ENCODE data around the gene MTA2.

MTA2 gene

DNA sequence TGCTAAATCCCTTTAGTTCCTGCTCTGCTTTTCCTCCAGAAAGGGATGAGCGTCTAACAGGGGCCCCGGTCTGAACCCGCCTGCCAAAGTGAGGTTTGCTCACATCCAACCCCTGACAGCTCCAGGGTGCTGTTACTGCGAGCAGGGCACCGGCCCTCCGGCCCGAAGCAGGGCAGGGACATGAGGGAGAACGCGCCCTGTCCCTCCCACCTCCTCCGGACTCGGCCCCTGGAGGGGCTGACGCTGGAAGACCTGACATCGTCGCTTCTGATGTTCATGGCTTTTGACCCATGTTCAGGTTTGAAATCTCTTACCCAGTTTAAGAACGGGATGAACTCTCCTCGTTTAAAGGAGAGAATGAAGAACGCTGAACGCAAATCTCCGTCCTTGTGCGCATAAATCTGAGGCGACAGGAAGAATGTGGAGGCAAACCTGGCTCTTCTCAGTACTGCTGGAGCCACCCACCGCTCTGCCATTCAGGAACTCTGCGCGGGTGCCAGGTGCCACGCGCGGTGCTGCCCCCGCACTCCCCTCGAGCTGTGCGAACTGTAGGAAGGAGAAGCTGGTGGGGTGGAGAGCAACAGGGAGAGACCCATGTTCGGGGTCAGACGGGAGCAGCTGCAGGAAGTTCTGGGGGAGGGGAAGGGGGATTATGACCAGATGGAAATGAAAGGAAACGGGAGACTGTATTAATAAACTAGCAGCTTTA, 27.1 kb downstream of the MTA2 start:
- no peaks in the 10 kb centered on the region for H3K9me3 ChIP-seq (replicated peaks in 1 of 2; ENCODE audit: control insufficient read depth in 2 of 2, insufficient read depth in 1 of 2, low read depth in 1 of 2, low read length in 2 of 2)
- peak overlapping the region; percentile 91 for H2AFZ ChIP-seq (ENCODE audit: low read length)
- peak overlapping the region; percentile 24 for H4K8ac ChIP-seq (ENCODE audit: low read depth, low read length)
- H3K27me3 ChIP-seq (ENCODE audit: control insufficient read depth in 3 of 3, insufficient read depth in 3 of 3, low read depth in 1 of 3, low read length in 3 of 3), result no peaks in the 10 kb centered on the region
- H3K4ac ChIP-seq (ENCODE audit: low read length), result no peak overlapping the region
- H3K79me1 ChIP-seq (ENCODE audit: low read depth, low read length), result peaks cover 10% of the 10 kb centered on the region
- H2BK12ac ChIP-seq (ENCODE audit: low read length), result no peak overlapping the region
- peak overlapping the region; percentile 84 to 94 for H3K4me3 ChIP-seq (ENCODE audit: low read length in 2 of 2)
- peak overlapping the region; percentile 82 for H3K9ac ChIP-seq (ENCODE audit: low read depth, low read length, poor library complexity)
- H4K91ac ChIP-seq (ENCODE audit: low read depth, low read length, poor library complexity), result peak overlapping the region; percentile 47
- no peak for DNase-seq (ENCODE audit: low spot score)
- H3K27ac ChIP-seq (replicated peaks; ENCODE audit: low read length), result peak overlapping the region; percentile 42
- peaks cover 7 to 15% of the 10 kb centered on the region in 2 donors for H3K4me1 ChIP-seq (ENCODE audit: control insufficient read depth in 2 of 2, insufficient read depth in 1 of 2, low read depth in 1 of 2, low read length in 2 of 2)
- no peak overlapping the region for H3K14ac ChIP-seq (ENCODE audit: low read length)
- no CpG with 5 or more reads among the region's 33 CpGs for WGBS, 2 donors (ENCODE audit: extremely low coverage in 2 of 2, insufficient read length in 2 of 2, insufficient replicate concordance in 1 of 2)
- peak overlapping the region; percentile 66 for H3K18ac ChIP-seq (ENCODE audit: low read length)
- no peak overlapping the region for H3K23ac ChIP-seq (ENCODE audit: low read depth, low read length, poor library complexity)
- no peak overlapping the region for H2BK120ac ChIP-seq (ENCODE audit: low read depth, low read length)
- H3K36me3 ChIP-seq (replicated peaks in 1 of 2; ENCODE audit: control insufficient read depth in 2 of 2, insufficient read depth in 2 of 2, low read length in 2 of 2), result peaks cover 42 to 84% of the 10 kb centered on the region in 2 donors
- H2AK5ac ChIP-seq (ENCODE audit: low read depth, low read length), result no peak overlapping the region
- H3K4me2 ChIP-seq (ENCODE audit: insufficient read depth, low read length, poor library complexity, severe bottlenecking), result peak overlapping the region; percentile 83
- no peak overlapping the region for H2BK15ac ChIP-seq (ENCODE audit: low read length)
- no peak overlapping the region for H2BK5ac ChIP-seq (ENCODE audit: low read length)

DNA sequence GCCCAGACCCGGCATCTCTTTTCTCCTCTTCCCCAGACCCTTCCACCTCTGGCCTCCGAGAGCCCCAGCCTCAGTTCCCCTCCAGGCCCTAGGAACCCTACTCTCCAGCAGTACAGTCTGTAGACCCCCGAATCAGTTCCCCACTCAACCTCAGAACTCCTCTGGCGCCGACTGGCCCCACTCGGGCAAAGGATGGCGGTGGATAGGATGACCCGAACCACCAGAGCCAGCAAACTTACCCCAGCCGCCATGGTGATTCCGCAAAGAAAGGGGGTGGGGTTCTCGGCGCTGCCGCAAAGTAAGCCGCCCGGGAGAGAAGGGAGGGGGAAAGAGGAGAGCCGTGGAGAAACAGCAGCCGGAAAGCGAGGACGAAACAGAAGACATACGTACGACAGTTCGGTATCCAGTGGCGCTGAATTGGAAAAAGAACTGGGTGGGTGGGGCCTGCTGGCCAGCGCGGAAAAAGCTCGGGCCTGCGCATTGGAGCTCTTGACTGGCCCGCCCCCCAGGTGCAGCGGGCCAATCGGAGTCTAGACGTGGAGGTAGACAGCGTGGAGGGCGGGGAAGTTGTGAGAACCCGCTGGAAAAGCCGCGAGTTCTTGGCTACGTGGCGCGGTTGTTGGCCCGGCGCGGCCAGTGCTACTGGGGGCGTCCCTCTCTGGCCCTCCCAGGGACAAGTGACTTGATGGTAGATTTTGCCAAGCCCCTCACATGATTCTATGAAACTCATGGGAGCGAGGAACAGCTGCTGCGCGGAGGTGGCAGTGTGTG, 27.9 kb downstream of the MTA2 start, which contains the start of gene EEF1G:
TSS of gene EEF1G (minus strand) at position 300 of the 771 bp plus-strand sequence. CDS start at position 251, 49 bp downstream.
- Histone ChIP-seq H3K27me3 (ENCODE audit: control insufficient read depth in 3 of 3, insufficient read depth in 3 of 3, low read depth in 1 of 3, low read length in 3 of 3) (no peaks in the 10 kb centered on the region), H2AFZ (ENCODE audit: low read length) (peak within 1 kb of the TSS; percentile 91), H3K23ac (ENCODE audit: low read depth, low read length, poor library complexity) (peak within 1 kb of the TSS; percentile 86), H2AK5ac (ENCODE audit: low read depth, low read length) (peak within 1 kb of the TSS; percentile 77), H3K4me3 (ENCODE audit: low read length in 2 of 2) (peak within 1 kb of the TSS; percentile 91 to 94), H3K27ac (replicated peaks; ENCODE audit: low read length) (peak within 1 kb of the TSS; percentile 42), H3K14ac (ENCODE audit: low read length) (peak within 1 kb of the TSS; percentile 67), H3K36me3 (replicated peaks in 1 of 2; ENCODE audit: control insufficient read depth in 2 of 2, insufficient read depth in 2 of 2, low read length in 2 of 2) (peaks cover 41 to 84% of the 10 kb centered on the region in 2 donors), H4K91ac (ENCODE audit: low read depth, low read length, poor library complexity) (peak within 1 kb of the TSS; percentile 47), H3K18ac (ENCODE audit: low read length) (peak within 1 kb of the TSS; percentile 94), H3K4me2 (ENCODE audit: insufficient read depth, low read length, poor library complexity, severe bottlenecking) (peak within 1 kb of the TSS; percentile 83), H2BK5ac (ENCODE audit: low read length) (peak within 1 kb of the TSS; percentile 69), H3K9me3 (replicated peaks in 1 of 2; ENCODE audit: control insufficient read depth in 2 of 2, insufficient read depth in 1 of 2, low read depth in 1 of 2, low read length in 2 of 2) (no peaks in the 10 kb centered on the region), H3K9ac (ENCODE audit: low read depth, low read length, poor library complexity) (peak within 1 kb of the TSS; percentile 93), H3K79me1 (ENCODE audit: low read depth, low read length) (peaks cover 10% of the 10 kb centered on the region), H2BK120ac (ENCODE audit: low read depth, low read length) (no peak within 1 kb of the TSS), H3K4ac (ENCODE audit: low read length) (no peak within 1 kb of the TSS), H4K8ac (ENCODE audit: low read depth, low read length) (peak within 1 kb of the TSS; percentile 24), H3K4me1 (ENCODE audit: control insufficient read depth in 2 of 2, insufficient read depth in 1 of 2, low read depth in 1 of 2, low read length in 2 of 2) (peaks cover 7 to 15% of the 10 kb centered on the region in 2 donors), H2BK15ac (ENCODE audit: low read length) (no peak within 1 kb of the TSS), H2BK12ac (ENCODE audit: low read length) (no peak within 1 kb of the TSS)
- WGBS, 2 donors (ENCODE audit: extremely low coverage in 2 of 2, insufficient read length in 2 of 2, insufficient replicate concordance in 1 of 2), result no CpG with 5 or more reads among the region's 46 CpGs
- DNase-seq (ENCODE audit: low spot score), result peak; percentile 99

DNA sequence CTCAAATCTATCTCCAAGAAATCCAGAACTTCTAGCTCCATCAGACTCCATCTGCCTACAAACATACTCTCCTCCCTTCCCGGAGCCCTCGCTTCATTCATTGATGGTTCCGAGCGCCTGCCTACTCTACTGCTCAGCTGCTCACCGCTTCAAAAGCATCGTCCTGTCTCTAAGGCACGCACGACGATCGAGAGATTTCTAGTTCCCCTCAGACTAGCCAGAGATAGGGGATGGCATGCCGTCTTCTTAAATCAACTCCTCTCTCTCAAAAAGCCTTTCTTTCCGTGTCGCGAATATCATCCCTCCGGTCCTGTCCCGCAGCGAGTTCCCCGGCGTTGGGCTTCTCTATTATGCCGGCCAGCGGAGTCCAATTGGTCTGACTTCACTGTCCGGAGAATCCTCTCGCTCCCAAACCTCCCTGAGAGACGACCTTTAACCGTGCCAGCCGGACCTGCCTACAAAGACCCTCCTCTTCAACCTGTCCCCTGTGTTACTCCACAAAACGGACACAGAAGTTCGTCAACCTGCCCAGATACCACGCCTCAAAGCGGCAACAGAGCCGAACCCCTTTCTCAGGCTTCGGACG, 28.6 kb downstream of the MTA2 start:
- Histone ChIP-seq H3K4me1 (ENCODE audit: control insufficient read depth in 2 of 2, insufficient read depth in 1 of 2, low read depth in 1 of 2, low read length in 2 of 2) (peaks cover 7 to 15% of the 10 kb centered on the region in 2 donors), H3K27me3 (ENCODE audit: control insufficient read depth in 3 of 3, insufficient read depth in 3 of 3, low read depth in 1 of 3, low read length in 3 of 3) (no peaks in the 10 kb centered on the region), H3K18ac (ENCODE audit: low read length) (peak overlapping the region; percentile 94), H4K91ac (ENCODE audit: low read depth, low read length, poor library complexity) (no peak overlapping the region), H3K4ac (ENCODE audit: low read length) (no peak overlapping the region), H2AFZ (ENCODE audit: low read length) (peak overlapping the region; percentile 80), H2BK120ac (ENCODE audit: low read depth, low read length) (no peak overlapping the region), H3K9ac (ENCODE audit: low read depth, low read length, poor library complexity) (peak overlapping the region; percentile 93), H3K4me3 (ENCODE audit: low read length in 2 of 2) (peak overlapping the region; percentile 91 to 94), H3K14ac (ENCODE audit: low read length) (peak overlapping the region; percentile 67), H4K8ac (ENCODE audit: low read depth, low read length) (no peak overlapping the region), H3K79me1 (ENCODE audit: low read depth, low read length) (peaks cover 10% of the 10 kb centered on the region), H3K9me3 (replicated peaks in 1 of 2; ENCODE audit: control insufficient read depth in 2 of 2, insufficient read depth in 1 of 2, low read depth in 1 of 2, low read length in 2 of 2) (no peaks in the 10 kb centered on the region), H2AK5ac (ENCODE audit: low read depth, low read length) (peak overlapping the region; percentile 77), H3K23ac (ENCODE audit: low read depth, low read length, poor library complexity) (peak overlapping the region; percentile 15), H3K36me3 (replicated peaks in 1 of 2; ENCODE audit: control insufficient read depth in 2 of 2, insufficient read depth in 2 of 2, low read length in 2 of 2) (peaks cover 36 to 84% of the 10 kb centered on the region in 2 donors), H2BK15ac (ENCODE audit: low read length) (no peak overlapping the region), H3K4me2 (ENCODE audit: insufficient read depth, low read length, poor library complexity, severe bottlenecking) (peak overlapping the region; percentile 78), H2BK5ac (ENCODE audit: low read length) (peak overlapping the region; percentile 69), H3K27ac (replicated peaks; ENCODE audit: low read length) (peak overlapping the region; percentile 33), H2BK12ac (ENCODE audit: low read length) (no peak overlapping the region)
- no CpG with 5 or more reads among the region's 33 CpGs for WGBS, 2 donors (ENCODE audit: extremely low coverage in 2 of 2, insufficient read length in 2 of 2, insufficient replicate concordance in 1 of 2)
- no peak for DNase-seq (ENCODE audit: low spot score)
